T-helper 1 cell treated with Interleukin-12 subunit alpha and Interleukin-12 subunit beta and Interleukin-4 antibody, amounts not matched to agents 30 ng/mL and 1 ng/mL, for 36 hours (primary cell): ENCODE measurements around the gene PKD2L1. TPM values are rescaled to one million over a fixed set of nuclear protein-coding genes. Genes with fewer than 3 reads are reported as not detected.
"Not testable (repeated sequence)": the region's sequence is repeated elsewhere in the genome, so short reads cannot be mapped to it uniquely, and the experiment has no call there.

Experiments used
- intact Hi-C: fragments of 100-400 bp; cut with micrococcal nuclease; formaldehyde crosslinking; loops from one replicate; pipeline ENCODE4 v1.15.1; 2024
- total RNA-seq: library from RNA; stranded (reverse); gene quantifications from 2 replicates; pipeline ENCODE4 v1.2.3, GENCODE V29; 2022

The PKD2L1 gene
- total RNA-seq, 1 donor from 2014 or later: 0.20 TPM

- intact Hi-C loops: loop anchor here (5.0 kb wide), 1 partner anchor 623 kb away; the partner anchor contains the start of gene SLF2
These were observed 40.4 kb downstream of the PKD2L1 start for GRCh38 chr10:100289641-100290040.

- intact Hi-C loops: loop anchor here (5.0 kb wide), 1 partner anchor 624 kb away; the partner anchor contains the start of gene SLF2
These were observed 41.8 kb downstream of the PKD2L1 start for GRCh38 chr10:100288196-100288595.

- intact Hi-C loops: loop anchor here (2.0 to 5.0 kb wide), 2 partner anchors 39 to 625 kb away; partner anchors contain the start of gene SLF2
These were observed 42.3 kb downstream of the PKD2L1 start for GRCh38 chr10:100287756-100288155.

- intact Hi-C loops: loop anchor here (1.0 to 5.0 kb wide), 11 partner anchors 19 to 626 kb away; partner anchors contain the start of genes CHUK, CWF19L1, ERLIN1 and HIF1AN
These were observed 43.7 kb downstream of the PKD2L1 start, which contains the start of gene BLOC1S2 for GRCh38 chr10:100286051-100287033. TSS of gene BLOC1S2 (minus strand) at chr10:100286680. CDS start at chr10:100286659, 21 bp downstream.

- intact Hi-C loops: loop anchor here (5.0 kb wide), 1 partner anchor 627 kb away; the partner anchor contains the start of gene SLF2
These were observed 44.7 kb downstream of the PKD2L1 start for GRCh38 chr10:100285326-100285725.

GRCh38 chr10:100282907-100283306 is 47.1 kb downstream of the PKD2L1 start:
- intact Hi-C loops: no loop called here

GRCh38 chr10:100276971-100277370 is 53.1 kb downstream of the PKD2L1 start:
- intact Hi-C loops: not testable (repeated sequence)

- intact Hi-C loops: loop anchor here (1.0 to 5.0 kb wide), 6 partner anchors 19 to 645 kb away; partner anchors contain the start of genes BLOC1S2, CHUK, COX15 and CUTC
These were observed 62.6 kb downstream of the PKD2L1 start, which contains the start of gene CWF19L1 for GRCh38 chr10:100267239-100268104. TSS of gene CWF19L1 (minus strand) at chr10:100267638. CDS start at chr10:100267593, 45 bp downstream.

- intact Hi-C loops: loop anchor here (2.0 to 5.0 kb wide), 3 partner anchors 79 to 647 kb away; partner anchors contain the start of genes COX15, CUTC, ERLIN1 and SLF2
These were observed 64.1 kb downstream of the PKD2L1 start for GRCh38 chr10:100265821-100266485.

GRCh38 chr10:100254191-100254590 is 75.8 kb downstream of the PKD2L1 start:
- intact Hi-C loops: no loop called here

GRCh38 chr10:100253041-100253440 is 77.0 kb downstream of the PKD2L1 start:
- intact Hi-C loops: no loop called here

GRCh38 chr10:100248820-100249219 is 81.2 kb downstream of the PKD2L1 start:
- intact Hi-C loops: no loop called here

- intact Hi-C loops: no loop called here
These were observed 84.4 kb downstream of the PKD2L1 start for GRCh38 chr10:100245484-100246220.

GRCh38 chr10:100239851-100240250 is 90.2 kb downstream of the PKD2L1 start:
- intact Hi-C loops: no loop called here

GRCh38 chr10:100238429-100238828 is 91.6 kb downstream of the PKD2L1 start:
- intact Hi-C loops: no loop called here
